Muscle layer of colon (tissue), 2 donors: ENCODE data around the gene RABL6.
"Not testable (repeated sequence)": the region's sequence is repeated elsewhere in the genome, so short reads cannot be mapped to it uniquely, and the experiment has no call there.

Experiments used
- H3K27ac ChIP-seq: one replicate; pipeline ENCODE4 v1.7.0; 2013; ENCODE audit warnings: low read depth, mild to moderate bottlenecking, low read length, moderate library complexity
- H3K27me3 ChIP-seq, 2 donors: one replicate each; pipeline ENCODE4 v1.7.0; 2013; ENCODE audit warnings: low read length in 2 of 2, mild to moderate bottlenecking in 2 of 2; ENCODE audit not compliant: insufficient read depth in 2 of 2, control insufficient read depth in 1 of 2
- H3K36me3 ChIP-seq: one replicate; pipeline ENCODE4 v1.7.0; 2013; ENCODE audit warnings: mild to moderate bottlenecking, low read length; ENCODE audit not compliant: insufficient read depth
- H3K4me1 ChIP-seq: one replicate; pipeline ENCODE4 v1.7.0; 2013; ENCODE audit warnings: mild to moderate bottlenecking, low read length; ENCODE audit not compliant: insufficient read depth
- H3K4me3 ChIP-seq, 2 donors: one replicate each; pipeline ENCODE4 v1.7.0; 2013; ENCODE audit warnings: low read length in 2 of 2, low read depth in 1 of 2, mild to moderate bottlenecking in 1 of 2, moderate library complexity in 1 of 2
- H3K9ac ChIP-seq: one replicate; pipeline ENCODE4 v1.7.0; 2013; ENCODE audit warnings: low read length
- H3K9me3 ChIP-seq: one replicate; pipeline ENCODE4 v1.7.0; 2013; ENCODE audit warnings: mild to moderate bottlenecking, low read length
- donor health status: abdominal sarcoma.
- donor health status: Adenocarcinoma of cecum.

The RABL6 gene

GRCh38 chr9:136799854-136800657 lies 7.7 kb upstream of the RABL6 start:
- no peaks in the 10 kb centered on the region for H3K9me3 ChIP-seq
- no peak overlapping the region for H3K4me3 ChIP-seq
- H3K4me1 ChIP-seq: peaks cover 10% of the 10 kb centered on the region
- H3K27ac ChIP-seq: no peak overlapping the region
- peaks cover 35 to 61% of the 10 kb centered on the region in 2 donors for H3K27me3 ChIP-seq
- H3K36me3 ChIP-seq: no peaks in the 10 kb centered on the region
- H3K9ac ChIP-seq: no peak overlapping the region

- no peaks in the 10 kb centered on the region for H3K36me3 ChIP-seq
- no peaks in the 10 kb centered on the region for H3K9me3 ChIP-seq
- H3K27me3 ChIP-seq: peaks cover 35 to 49% of the 10 kb centered on the region in 2 donors
- peaks cover 22% of the 10 kb centered on the region for H3K4me1 ChIP-seq
- no peak overlapping the region for H3K4me3 ChIP-seq
- no peak overlapping the region for H3K9ac ChIP-seq
- H3K27ac ChIP-seq: no peak overlapping the region
Measured at GRCh38 chr9:136802321-136802720, 5.4 kb upstream of the RABL6 start.

GRCh38 chr9:136803009-136803550 lies 4.7 kb upstream of the RABL6 start:
- not testable (repeated sequence) for H3K9ac ChIP-seq, H3K27ac ChIP-seq, H3K36me3 ChIP-seq, H3K9me3 ChIP-seq, H3K4me3 ChIP-seq
- H3K4me1 ChIP-seq: peaks cover 23% of the 10 kb centered on the region
- H3K27me3 ChIP-seq: peaks cover 35 to 42% of the 10 kb centered on the region in 2 donors

- Histone ChIP-seq H3K4me3 (no peak overlapping the region), H3K27ac (no peak overlapping the region), H3K36me3 (no peaks in the 10 kb centered on the region), H3K9ac (no peak overlapping the region), H3K4me1 (peaks cover 26% of the 10 kb centered on the region), H3K27me3 (peaks cover 29 to 37% of the 10 kb centered on the region in 2 donors), H3K9me3 (no peaks in the 10 kb centered on the region)
Measured at GRCh38 chr9:136803551-136804508, 3.9 kb upstream of the RABL6 start.

GRCh38 chr9:136804509-136805206 lies 3.1 kb upstream of the RABL6 start:
- no peaks in the 10 kb centered on the region for H3K9me3 ChIP-seq
- no peak overlapping the region for H3K27ac ChIP-seq
- no peak overlapping the region for H3K4me3 ChIP-seq
- no peak overlapping the region for H3K9ac ChIP-seq
- H3K27me3 ChIP-seq: peaks cover 21 to 28% of the 10 kb centered on the region in 2 donors
- H3K4me1 ChIP-seq: peaks cover 32% of the 10 kb centered on the region
- peaks cover 3% of the 10 kb centered on the region for H3K36me3 ChIP-seq

- Histone ChIP-seq H3K4me1 (peaks cover 34% of the 10 kb centered on the region), H3K9me3 (no peaks in the 10 kb centered on the region), H3K27ac (no peak overlapping the region), H3K4me3 (no peak overlapping the region), H3K36me3 (peaks cover 4% of the 10 kb centered on the region), H3K9ac (no peak overlapping the region), H3K27me3 (peaks cover 18 to 25% of the 10 kb centered on the region in 2 donors)
Measured at GRCh38 chr9:136805207-136805740, 2.5 kb upstream of the RABL6 start.

- no peaks in the 10 kb centered on the region for H3K9me3 ChIP-seq
- peaks cover 4% of the 10 kb centered on the region for H3K36me3 ChIP-seq
- no peak overlapping the region for H3K27ac ChIP-seq
- H3K27me3 ChIP-seq: peaks cover 12 to 17% of the 10 kb centered on the region in 2 donors
- H3K4me3 ChIP-seq: no peak overlapping the region
- H3K4me1 ChIP-seq: peaks cover 36% of the 10 kb centered on the region
- no peak overlapping the region for H3K9ac ChIP-seq
Measured at GRCh38 chr9:136806067-136806466, 1.7 kb upstream of the RABL6 start.

GRCh38 chr9:136806631-136807201 lies 1.0 kb upstream of the RABL6 start:
- H3K27ac ChIP-seq: peak overlapping the region; percentile 82
- peak overlapping the region; percentile 72 for H3K9ac ChIP-seq

GRCh38 chr9:136808075-136808805 lies 492 bp downstream of the RABL6 start:
- no peaks in the 10 kb centered on the region for H3K27me3 ChIP-seq
- peak overlapping the region; percentile 60 to 99 for H3K4me3 ChIP-seq
- H3K9ac ChIP-seq: peak overlapping the region; percentile 44
- H3K36me3 ChIP-seq: peaks cover 8% of the 10 kb centered on the region
- H3K9me3 ChIP-seq: no peaks in the 10 kb centered on the region
- H3K27ac ChIP-seq: peak overlapping the region; percentile 80
- H3K4me1 ChIP-seq: peaks cover 36% of the 10 kb centered on the region

More at GRCh38 chr9:136806631-136807201, 1.0 kb upstream of the RABL6 start:
- Histone ChIP-seq H3K4me1 (peaks cover 36% of the 10 kb centered on the region), H3K9me3 (no peaks in the 10 kb centered on the region), H3K36me3 (peaks cover 4% of the 10 kb centered on the region), H3K4me3 (peak overlapping the region; percentile 64 to 66), H3K27me3 (peaks cover 8 to 10% of the 10 kb centered on the region in 2 donors)

GRCh38 chr9:136808806-136809158 lies 1.0 kb downstream of the RABL6 start:
- Histone ChIP-seq H3K27me3 (no peaks in the 10 kb centered on the region), H3K27ac (peak overlapping the region; percentile 80), H3K4me1 (peaks cover 36% of the 10 kb centered on the region), H3K9ac (peak overlapping the region; percentile 44), H3K36me3 (peaks cover 8% of the 10 kb centered on the region), H3K9me3 (no peaks in the 10 kb centered on the region), H3K4me3 (peak overlapping the region; percentile 60 to 99)
